IMR-90 (cell line): ENCODE measurements around the gene LRRC8C. TPM values are rescaled to one million over a fixed set of nuclear protein-coding genes. Genes with fewer than 3 reads are reported as not detected.

Source experiments
- ATAC-seq: fragments of 200-7000 bp; cut with Tn5 transposase; 2 replicates; pipeline ENCODE4 v1.9.1; 2020; ENCODE audit warnings: low read depth, mild to moderate bottlenecking, moderate library complexity
- BruUV-seq: library from RNA; stranded (reverse); fragments of 400-500 nt; replicated peaks from 2 replicates; lab custom pipeline; 2021; lab: Mats Ljungman, UMichigan
- CTCF ChIA-PET: fragments of 300-600 bp; formaldehyde crosslinking; extraction: SDS; loops from one replicate; lab custom pipeline; 2021; ENCODE audit warnings: antibody characterized with exemption; lab: Yijun Ruan, JAX
- POLR2A ChIA-PET: fragments of 300-600 bp; sonication (Branson Sonifier 250); formaldehyde crosslinking; loops from one replicate; lab custom pipeline; 2022; ENCODE audit warnings: antibody characterized with exemption; ENCODE audit not compliant: unreplicated experiment; lab: Charles Lee
- DNase-seq: peaks from one replicate; pipeline ENCODE4 v3.0.0; 2013
- H2AFZ ChIP-seq: replicated peaks from 2 replicates; pipeline ENCODE3; 2013; ENCODE audit warnings: low read length, mild to moderate bottlenecking; ENCODE audit not compliant: poor library complexity
- H2AK5ac ChIP-seq: 2 replicates; pipeline ENCODE4 v1.6.1; 2013; ENCODE audit warnings: low read depth, low read length, inconsistent platforms
- H2AK9ac ChIP-seq: replicated peaks from 2 replicates; pipeline ENCODE3; 2013; ENCODE audit warnings: mild to moderate bottlenecking, low read depth, low read length, moderate library complexity; ENCODE audit not compliant: poor library complexity
- H2BK120ac ChIP-seq: 2 replicates; pipeline ENCODE4 v1.6.1; 2013; ENCODE audit warnings: low read depth, low read length, inconsistent platforms
- H2BK15ac ChIP-seq: 3 replicates; pipeline ENCODE4 v1.6.1; 2013; ENCODE audit warnings: low read depth, low read length, inconsistent platforms
- H2BK20ac ChIP-seq: 2 replicates; pipeline ENCODE4 v1.6.1; 2013; ENCODE audit warnings: low read depth, mild to moderate bottlenecking, inconsistent platforms, low read length, moderate library complexity
- H2BK5ac ChIP-seq: 2 replicates; pipeline ENCODE4 v1.6.1; 2013; ENCODE audit warnings: mild to moderate bottlenecking, low read depth, low read length, inconsistent platforms; ENCODE audit not compliant: poor library complexity, severe bottlenecking
- H3K14ac ChIP-seq: replicated peaks from 2 replicates; pipeline ENCODE4 v1.6.1; 2013; ENCODE audit warnings: low read depth, low read length, inconsistent platforms
- H3K18ac ChIP-seq: 2 replicates; pipeline ENCODE4 v1.6.1; 2013; ENCODE audit warnings: low read depth, low read length, control low read depth
- H3K23ac ChIP-seq: 2 replicates; pipeline ENCODE4 v1.6.1; 2013; ENCODE audit warnings: low read depth, low read length, inconsistent platforms
- H3K27ac ChIP-seq: 2 replicates; pipeline ENCODE4 v1.5.1; 2013; ENCODE audit warnings: mild to moderate bottlenecking, control low read depth, low read length; ENCODE audit not compliant: insufficient read depth
- H3K27me3 ChIP-seq: 2 replicates; pipeline ENCODE4 v1.6.1; 2013; ENCODE audit warnings: low read length; ENCODE audit not compliant: control insufficient read depth, insufficient read depth
- H3K36me3 ChIP-seq: 2 replicates; pipeline ENCODE4 v1.6.1; 2013; ENCODE audit warnings: low read length, mixed read lengths; ENCODE audit not compliant: control insufficient read depth, insufficient read depth
- H3K4ac ChIP-seq: 2 replicates; pipeline ENCODE4 v1.6.1; 2013; ENCODE audit warnings: low read depth, low read length, inconsistent platforms
- H3K4me1 ChIP-seq: 2 replicates; pipeline ENCODE4 v1.6.1; 2013; ENCODE audit warnings: low read length, mixed read lengths; ENCODE audit not compliant: control insufficient read depth, insufficient read depth
- H3K4me2 ChIP-seq: 2 replicates; pipeline ENCODE4 v1.6.1; 2013; ENCODE audit warnings: low read depth, mild to moderate bottlenecking, control low read depth, low read length, moderate library complexity
- H3K4me3 ChIP-seq: 2 replicates; pipeline ENCODE4 v1.5.1; 2013; ENCODE audit warnings: low read depth, mild to moderate bottlenecking, control low read depth, low read length, moderate library complexity; ENCODE audit not compliant: insufficient read depth
- H3K56ac ChIP-seq: 2 replicates; pipeline ENCODE4 v1.6.1; 2013; ENCODE audit warnings: low read length, inconsistent platforms; ENCODE audit not compliant: insufficient read depth; ENCODE audit errors: extremely low read depth
- H3K79me1 ChIP-seq, 2 experiments: 2 replicates each; pipeline ENCODE4 v1.6.1; 2013; ENCODE audit warnings: low read length in 2 of 2, inconsistent platforms in 1 of 2, low read depth in 1 of 2
- H3K9ac ChIP-seq: 2 replicates; pipeline ENCODE4 v1.6.1; 2013; ENCODE audit warnings: low read depth, low read length, control low read depth
- H3K9me1 ChIP-seq: 2 replicates; pipeline ENCODE4 v1.6.1; 2013; ENCODE audit warnings: low read length, inconsistent platforms; ENCODE audit not compliant: insufficient read depth
- H3K9me3 ChIP-seq: 2 replicates; pipeline ENCODE4 v1.6.1; 2013; ENCODE audit warnings: low read length; ENCODE audit not compliant: control insufficient read depth, insufficient read depth
- H4K20me1 ChIP-seq: 2 replicates; pipeline ENCODE4 v1.6.1; 2013; ENCODE audit warnings: low read length, inconsistent platforms; ENCODE audit not compliant: insufficient read depth
- H4K5ac ChIP-seq: 2 replicates; pipeline ENCODE4 v1.6.1; 2013; ENCODE audit warnings: mild to moderate bottlenecking, low read depth, low read length, control low read depth
- H4K8ac ChIP-seq, 2 experiments: 2 replicates each; pipeline ENCODE4 v1.6.1; 2013; ENCODE audit warnings: low read depth in 2 of 2, low read length in 2 of 2, control low read depth in 1 of 2, inconsistent platforms in 1 of 2
- H4K91ac ChIP-seq: 2 replicates; pipeline ENCODE4 v1.6.1; 2013; ENCODE audit warnings: low read depth, low read length, inconsistent platforms; ENCODE audit not compliant: insufficient read depth
- BHLHE40 ChIP-seq: fragments of 150-350 bp; IDR thresholded peaks from 2 replicates; pipeline ENCODE4 v1.6.1; 2016; ENCODE audit warnings: mild to moderate bottlenecking, low read depth, low read length
- CEBPB ChIP-seq: IDR thresholded peaks from 2 replicates; pipeline ENCODE4 v1.6.1; 2012; ENCODE audit warnings: low read depth, low read length, improper control_type of control experiment
- ELK1 ChIP-seq: fragments of 150-350 bp; IDR thresholded peaks from 2 replicates; pipeline ENCODE4 v1.6.1; 2016; ENCODE audit warnings: low read depth, mild to moderate bottlenecking, low read length, moderate library complexity, borderline replicate concordance
- MAZ ChIP-seq: IDR thresholded peaks from 2 replicates; pipeline ENCODE4 v1.6.1; 2012; ENCODE audit warnings: low read depth, mild to moderate bottlenecking, low read length, improper control_type of control experiment, moderate library complexity, borderline replicate concordance
- MXI1 ChIP-seq: IDR thresholded peaks from 2 replicates; pipeline ENCODE4 v1.6.1; 2012; ENCODE audit warnings: low read depth, mild to moderate bottlenecking, low read length, moderate library complexity, borderline replicate concordance
- POLR2A ChIP-seq: IDR thresholded peaks from 2 replicates; pipeline ENCODE4 v1.6.1; 2012; ENCODE audit warnings: mild to moderate bottlenecking, low read depth, low read length
- RAD21 ChIP-seq: IDR thresholded peaks from 2 replicates; pipeline ENCODE4 v1.6.1; 2012; ENCODE audit warnings: low read length, improper control_type of control experiment
- RCOR1 ChIP-seq: IDR thresholded peaks from 2 replicates; pipeline ENCODE4 v1.6.1; 2012; ENCODE audit warnings: mild to moderate bottlenecking, low read length, improper control_type of control experiment; ENCODE audit not compliant: insufficient replicate concordance
- RFX5 ChIP-seq: IDR thresholded peaks from 2 replicates; pipeline ENCODE4 v1.8.0; 2012; ENCODE audit warnings: low read depth, mild to moderate bottlenecking, low read length, moderate library complexity
- SMC3 ChIP-seq: fragments of 150-350 bp; IDR thresholded peaks from 2 replicates; pipeline ENCODE4 v1.6.1; 2016; ENCODE audit warnings: low read depth, mild to moderate bottlenecking, antibody characterized with exemption, low read length, moderate library complexity
- WGBS, 2 experiments: methylation state at CpG; one replicate each; pipeline versions ENCODE4 v1.1.5 to v1.1.7; 2013; ENCODE audit warnings: missing lambda C conversion rate in 2 of 2; ENCODE audit not compliant: insufficient read length in 1 of 2; ENCODE audit errors: extremely low coverage in 2 of 2; 5-methylcytosine and 5-hydroxymethylcytosine counted together
- dilution Hi-C: fragments of 300-500 bp; cut with HindIII; formaldehyde crosslinking; loops from one replicate; pipeline ENCODE4 v1.14.3; 2018; ENCODE audit warnings: low sequenced_read_pairs; ENCODE audit not compliant: unreplicated experiment
- in situ Hi-C: fragments of 300-500 bp; cut with MboI; formaldehyde crosslinking; loops from 3 replicates; pipeline ENCODE4 v1.14.3; 2019; ENCODE audit warnings: low sequenced_read_pairs, inconsistent platforms, mixed read lengths
- intact Hi-C: fragments of 100-400 bp; cut with micrococcal nuclease; formaldehyde crosslinking; loops from 2 replicates; pipeline ENCODE4 v1.10.0; 2022
- polyA plus RNA-seq, 3 experiments: library from polyadenylated mRNA; depleted of rRNA; stranded (reverse); fragments of >200 nt; gene quantifications; 2 replicates each; pipeline ENCODE4 v1.2.3, GENCODE V29; 2012; ENCODE audit warnings: low replicate concordance in 1 of 3
- total RNA-seq: library from RNA; depleted of rRNA; stranded (reverse); fragments of >200 nt; gene quantifications from 2 replicates; pipeline ENCODE4 v1.2.3, GENCODE V29; 2012
- TF ChIP-seq, protein P1 (sequence below): conservative IDR thresholded peaks from 2 replicates; pipeline ENCODE4 v1.5.1; 2012; ENCODE audit warnings: mild to moderate bottlenecking, low read depth, low read length, improper control_type of control experiment
- TF ChIP-seq, protein P2 (sequence below): fragments of 150-350 bp; IDR thresholded peaks from 2 replicates; pipeline ENCODE4 v1.6.1; 2017; ENCODE audit warnings: mild to moderate bottlenecking, antibody characterized with exemption, low read length, low read depth

Gene LRRC8C
- total and polyA plus RNA-seq, 2 of the 4 experiments (the other 2 are of a cell fraction) = 6.5 to 12.9 TPM

DNA sequence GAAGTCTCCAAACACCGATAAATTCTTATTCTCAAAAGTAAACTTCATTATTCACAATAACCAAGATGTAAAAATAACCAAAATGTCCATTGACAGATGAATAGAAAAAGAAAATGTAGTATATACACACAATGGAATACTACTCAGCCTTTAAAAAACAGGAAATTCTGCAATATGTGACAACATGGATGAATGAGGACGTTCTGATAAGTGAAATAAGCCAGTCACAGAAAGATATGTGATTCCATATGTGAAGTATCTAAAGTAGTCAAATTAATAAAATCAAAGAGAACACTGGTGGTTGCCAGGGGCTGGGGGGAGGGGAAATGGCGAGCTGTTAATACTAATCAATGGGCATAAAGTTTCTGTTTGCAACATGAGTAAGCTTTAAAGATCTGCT lies 36.0 kb downstream of the LRRC8C start:
- Histone ChIP-seq H3K4me3 (no peak overlapping the region), H2BK20ac (no peak overlapping the region), H3K27me3 (no peaks in the 10 kb centered on the region), H3K4me1 (no peaks in the 10 kb centered on the region; the same call in 1 of the 2 replicates), H3K79me1 (peaks cover 25 to 62% of the 10 kb centered on the region in 2 experiments), H4K20me1 (peaks cover 32% of the 10 kb centered on the region), H3K14ac (no peak overlapping the region), H2AK9ac (no peak overlapping the region), H2AK5ac (no peak overlapping the region), H3K56ac (no peak overlapping the region), H2BK15ac (no peak overlapping the region), H4K5ac (no peak overlapping the region), H3K9me1 (peaks cover 3% of the 10 kb centered on the region; the same call in 1 of the 2 replicates), H3K36me3 (no peaks in the 10 kb centered on the region), H2BK120ac (no peak overlapping the region), H3K4me2 (no peak overlapping the region), H4K91ac (no peak overlapping the region), H3K9me3 (no peaks in the 10 kb centered on the region), H3K18ac (no peak overlapping the region), H2BK5ac (no peak overlapping the region), H3K27ac (no peak overlapping the region), H3K4ac (no peak overlapping the region), H3K9ac (no peak overlapping the region), H2AFZ (no peak overlapping the region), H4K8ac (no peak overlapping the region), H3K23ac (no peak overlapping the region)
- DNase-seq (no peak), ATAC-seq (no peak)
- intact Hi-C loops = no loop called here
- POLR2A ChIA-PET = interaction anchor here (0.6 kb wide), 1 partner anchor 17 kb away, joined by 6 read pairs; no protein-coding TSS in a partner anchor
- in situ Hi-C loops = no loop called here
- WGBS, 2 experiments = no CpG with 5 or more reads among the region's 3 CpGs
- CTCF ChIA-PET = no interaction called here
- dilution Hi-C loops = no loop called here
- TF ChIP-seq SMC3 (no peak), CEBPB (no peak), RFX5 (no peak), MAZ (no peak), ELK1 (no peak), BHLHE40 (no peak), RCOR1 (no peak), MXI1 (no peak), RAD21 (no peak), POLR2A (no peak)
- TF ChIP-seq, protein P1, sequence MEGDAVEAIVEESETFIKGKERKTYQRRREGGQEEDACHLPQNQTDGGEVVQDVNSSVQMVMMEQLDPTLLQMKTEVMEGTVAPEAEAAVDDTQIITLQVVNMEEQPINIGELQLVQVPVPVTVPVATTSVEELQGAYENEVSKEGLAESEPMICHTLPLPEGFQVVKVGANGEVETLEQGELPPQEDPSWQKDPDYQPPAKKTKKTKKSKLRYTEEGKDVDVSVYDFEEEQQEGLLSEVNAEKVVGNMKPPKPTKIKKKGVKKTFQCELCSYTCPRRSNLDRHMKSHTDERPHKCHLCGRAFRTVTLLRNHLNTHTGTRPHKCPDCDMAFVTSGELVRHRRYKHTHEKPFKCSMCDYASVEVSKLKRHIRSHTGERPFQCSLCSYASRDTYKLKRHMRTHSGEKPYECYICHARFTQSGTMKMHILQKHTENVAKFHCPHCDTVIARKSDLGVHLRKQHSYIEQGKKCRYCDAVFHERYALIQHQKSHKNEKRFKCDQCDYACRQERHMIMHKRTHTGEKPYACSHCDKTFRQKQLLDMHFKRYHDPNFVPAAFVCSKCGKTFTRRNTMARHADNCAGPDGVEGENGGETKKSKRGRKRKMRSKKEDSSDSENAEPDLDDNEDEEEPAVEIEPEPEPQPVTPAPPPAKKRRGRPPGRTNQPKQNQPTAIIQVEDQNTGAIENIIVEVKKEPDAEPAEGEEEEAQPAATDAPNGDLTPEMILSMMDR = no peak
- TF ChIP-seq, protein P2, sequence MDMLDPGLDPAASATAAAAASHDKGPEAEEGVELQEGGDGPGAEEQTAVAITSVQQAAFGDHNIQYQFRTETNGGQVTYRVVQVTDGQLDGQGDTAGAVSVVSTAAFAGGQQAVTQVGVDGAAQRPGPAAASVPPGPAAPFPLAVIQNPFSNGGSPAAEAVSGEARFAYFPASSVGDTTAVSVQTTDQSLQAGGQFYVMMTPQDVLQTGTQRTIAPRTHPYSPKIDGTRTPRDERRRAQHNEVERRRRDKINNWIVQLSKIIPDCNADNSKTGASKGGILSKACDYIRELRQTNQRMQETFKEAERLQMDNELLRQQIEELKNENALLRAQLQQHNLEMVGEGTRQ = no peak
- BruUV-seq = no TSS peak
